SU-DHL-6 (cell line): ENCODE results near the gene MYL12A.

Experiments
- EZH2phosphoT487 ChIP-seq: fragments of 200-600 bp; sonication (generic), shearing (Covaris generic); conservative IDR thresholded peaks from 2 replicates; pipeline ENCODE4 v1.6.1; 2018; ENCODE audit warnings: mild to moderate bottlenecking, antibody characterized with exemption, low read length, moderate library complexity, mixed read lengths
- TF ChIP-seq, protein P1 (sequence below): fragments of 200-600 bp; sonication (generic); IDR thresholded peaks from one replicate; pipeline ENCODE4 v1.5.1; 2017; ENCODE audit warnings: antibody characterized with exemption, mild to moderate bottlenecking, low read length, moderate library complexity; ENCODE audit not compliant: insufficient read depth, poor library complexity, severe bottlenecking

DNA sequence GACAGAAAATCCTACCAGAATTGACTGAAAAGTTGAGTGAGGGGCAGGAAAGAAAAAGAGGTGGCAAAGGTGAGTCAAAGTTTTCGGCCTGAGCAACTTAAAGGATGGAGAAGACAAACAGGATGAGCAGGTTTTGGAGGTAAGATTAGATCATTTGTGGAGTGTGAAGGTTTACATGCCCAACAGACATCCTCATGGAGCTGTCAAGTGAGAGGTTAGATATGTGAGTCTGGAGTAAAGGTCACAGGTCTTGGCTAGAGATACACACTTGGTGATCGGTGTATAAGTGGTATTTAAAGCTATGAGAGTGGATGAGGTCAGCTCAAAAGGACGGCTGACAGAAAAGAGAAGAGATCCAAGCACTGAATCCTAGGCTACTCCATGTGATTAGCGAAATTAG, 11.1 kb upstream of the MYL12A start:
- TF ChIP-seq, protein P1, sequence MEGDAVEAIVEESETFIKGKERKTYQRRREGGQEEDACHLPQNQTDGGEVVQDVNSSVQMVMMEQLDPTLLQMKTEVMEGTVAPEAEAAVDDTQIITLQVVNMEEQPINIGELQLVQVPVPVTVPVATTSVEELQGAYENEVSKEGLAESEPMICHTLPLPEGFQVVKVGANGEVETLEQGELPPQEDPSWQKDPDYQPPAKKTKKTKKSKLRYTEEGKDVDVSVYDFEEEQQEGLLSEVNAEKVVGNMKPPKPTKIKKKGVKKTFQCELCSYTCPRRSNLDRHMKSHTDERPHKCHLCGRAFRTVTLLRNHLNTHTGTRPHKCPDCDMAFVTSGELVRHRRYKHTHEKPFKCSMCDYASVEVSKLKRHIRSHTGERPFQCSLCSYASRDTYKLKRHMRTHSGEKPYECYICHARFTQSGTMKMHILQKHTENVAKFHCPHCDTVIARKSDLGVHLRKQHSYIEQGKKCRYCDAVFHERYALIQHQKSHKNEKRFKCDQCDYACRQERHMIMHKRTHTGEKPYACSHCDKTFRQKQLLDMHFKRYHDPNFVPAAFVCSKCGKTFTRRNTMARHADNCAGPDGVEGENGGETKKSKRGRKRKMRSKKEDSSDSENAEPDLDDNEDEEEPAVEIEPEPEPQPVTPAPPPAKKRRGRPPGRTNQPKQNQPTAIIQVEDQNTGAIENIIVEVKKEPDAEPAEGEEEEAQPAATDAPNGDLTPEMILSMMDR: no peak
- TF ChIP-seq EZH2phosphoT487: no peak
